H9 (cell line): ENCODE data around the gene OOSP3. TPM values are rescaled to one million over a fixed set of nuclear protein-coding genes. Genes with fewer than 3 reads are reported as not detected.

ENCODE experiments used
- DNase-seq: peaks from one replicate; pipeline ENCODE4 v3.0.0-alpha.2; 2017
- H2AFZ ChIP-seq: one replicate; pipeline ENCODE4 v1.6.1; 2013; ENCODE audit warnings: mild to moderate bottlenecking, low read length, control low read depth, moderate library complexity
- H2AK5ac ChIP-seq: 2 replicates; pipeline ENCODE4 v1.6.1; 2013; ENCODE audit warnings: low read length, control low read depth, mixed read lengths; ENCODE audit not compliant: insufficient read length
- H2BK120ac ChIP-seq: one replicate; pipeline ENCODE4 v1.6.1; 2013; ENCODE audit warnings: low read depth, mild to moderate bottlenecking, low read length, control low read depth, inconsistent platforms; ENCODE audit not compliant: poor library complexity, severe bottlenecking
- H2BK12ac ChIP-seq: 2 replicates; pipeline ENCODE4 v1.6.1; 2013; ENCODE audit warnings: low read length, control low read depth, mixed read lengths, low read depth; ENCODE audit not compliant: insufficient read length
- H2BK15ac ChIP-seq: 2 replicates; pipeline ENCODE4 v1.6.1; 2013; ENCODE audit warnings: low read depth, low read length, control low read depth
- H2BK20ac ChIP-seq: one replicate; pipeline ENCODE4 v1.6.1; 2013; ENCODE audit warnings: low read depth, mild to moderate bottlenecking, low read length, control low read depth, inconsistent platforms; ENCODE audit not compliant: poor library complexity, severe bottlenecking
- H2BK5ac ChIP-seq: 2 replicates; pipeline ENCODE4 v1.6.1; 2013; ENCODE audit warnings: low read length, control low read depth, mixed read lengths; ENCODE audit not compliant: insufficient read length
- H3K14ac ChIP-seq: 2 replicates; pipeline ENCODE4 v1.6.1; 2013; ENCODE audit warnings: low read length, control low read depth; ENCODE audit not compliant: insufficient read depth
- H3K18ac ChIP-seq: 2 replicates; pipeline ENCODE4 v1.6.1; 2013; ENCODE audit warnings: low read depth, mild to moderate bottlenecking, mixed read lengths, low read length, control low read depth; ENCODE audit not compliant: insufficient read length
- H3K23ac ChIP-seq: 2 replicates; pipeline ENCODE4 v1.6.1; 2013; ENCODE audit warnings: low read length, control low read depth, mixed read lengths, low read depth; ENCODE audit not compliant: insufficient read length
- H3K23me2 ChIP-seq: 2 replicates; pipeline ENCODE4 v1.6.1; 2013; ENCODE audit warnings: low read depth, mild to moderate bottlenecking, mixed read lengths, low read length, control low read depth; ENCODE audit not compliant: insufficient read length, poor library complexity, severe bottlenecking
- H3K27ac ChIP-seq: 2 replicates; pipeline ENCODE4 v1.5.1; 2013; ENCODE audit warnings: low read length, control low read depth, mixed read lengths, low read depth; ENCODE audit not compliant: insufficient read length
- H3K27me3 ChIP-seq: 2 replicates; pipeline ENCODE4 v1.6.1; 2013; ENCODE audit warnings: low read length, control low read depth, inconsistent platforms; ENCODE audit not compliant: insufficient read depth
- H3K4ac ChIP-seq: 2 replicates; pipeline ENCODE4 v1.6.1; 2013; ENCODE audit warnings: low read depth, mild to moderate bottlenecking, control low read depth, inconsistent platforms, low read length, moderate library complexity
- H3K4me1 ChIP-seq: 2 replicates; pipeline ENCODE4 v1.6.1; 2013; ENCODE audit warnings: low read length, control low read depth, inconsistent platforms; ENCODE audit not compliant: insufficient read depth
- H3K4me2 ChIP-seq: 2 replicates; pipeline ENCODE4 v1.6.1; 2013; ENCODE audit warnings: low read length, control low read depth, mixed read lengths; ENCODE audit not compliant: insufficient read length, insufficient read depth
- H3K56ac ChIP-seq: 2 replicates; pipeline ENCODE4 v1.6.1; 2013; ENCODE audit warnings: low read depth, mild to moderate bottlenecking, mixed read lengths, low read length, control low read depth; ENCODE audit not compliant: insufficient read length
- H3K79me1 ChIP-seq: 2 replicates; pipeline ENCODE4 v1.6.1; 2013; ENCODE audit warnings: low read depth, mild to moderate bottlenecking, moderate library complexity, low read length, control low read depth, inconsistent platforms; ENCODE audit not compliant: insufficient read depth, poor library complexity, severe bottlenecking
- H3K79me2 ChIP-seq: 2 replicates; pipeline ENCODE4 v1.6.1; 2013; ENCODE audit warnings: low read length, control low read depth, inconsistent platforms; ENCODE audit not compliant: insufficient read depth
- H3K9ac ChIP-seq: 2 replicates; pipeline ENCODE4 v1.6.1; 2013; ENCODE audit warnings: low read length, control low read depth, mixed read lengths; ENCODE audit not compliant: insufficient read length; ENCODE audit errors: extremely low read depth
- H3K9me3 ChIP-seq: one replicate; pipeline ENCODE4 v1.6.1; 2013; ENCODE audit warnings: low read depth, low read length, inconsistent platforms; ENCODE audit not compliant: control insufficient read depth
- H3T11ph ChIP-seq: one replicate; pipeline ENCODE4 v1.6.1; 2013; ENCODE audit warnings: mild to moderate bottlenecking, low read length, control low read depth, inconsistent platforms
- H4K20me1 ChIP-seq: one replicate; pipeline ENCODE4 v1.6.1; 2013; ENCODE audit not compliant: control insufficient read depth, insufficient read length, insufficient read depth
- H4K5ac ChIP-seq: 2 replicates; pipeline ENCODE4 v1.6.1; 2013; ENCODE audit warnings: low read depth, mild to moderate bottlenecking, mixed read lengths, low read length, control low read depth; ENCODE audit not compliant: insufficient read length
- H4K8ac ChIP-seq: replicated peaks from 2 replicates; pipeline ENCODE4 v1.6.1; 2013; ENCODE audit warnings: low read length, control low read depth, mixed read lengths, low read depth; ENCODE audit not compliant: insufficient read length
- H4K91ac ChIP-seq: 2 replicates; pipeline ENCODE4 v1.6.1; 2013; ENCODE audit warnings: low read depth, mild to moderate bottlenecking, moderate library complexity, mixed read lengths, low read length, control low read depth; ENCODE audit not compliant: insufficient read length
- H3K27ac Mint-ChIP-seq, 3 experiments: 2 replicates in 2 of 3; 3 replicates in 1 of 3; pipeline ENCODE4 v1.8.0; 2020 to 2021; ENCODE audit warnings: mixed read lengths in 3 of 3, mild to moderate bottlenecking in 1 of 3, moderate library complexity in 1 of 3
- H3K27me3 Mint-ChIP-seq: 2 replicates; pipeline ENCODE4 v1.8.0; 2021; ENCODE audit warnings: low read depth, mild to moderate bottlenecking, moderate library complexity, mixed read lengths
- H3K36me3 Mint-ChIP-seq, 3 experiments: 2 replicates in 2 of 3; 3 replicates in 1 of 3; pipeline ENCODE4 v1.8.0; 2020 to 2021; ENCODE audit warnings: low read depth in 3 of 3, mixed read lengths in 3 of 3; ENCODE audit not compliant: insufficient read depth in 1 of 3
- H3K4me1 Mint-ChIP-seq, 2 experiments: 2 replicates each; pipeline ENCODE4 v1.8.0; 2020; ENCODE audit warnings: mixed read lengths in 2 of 2
- H3K4me3 Mint-ChIP-seq, 2 experiments: 2 replicates in 1 of 2; 3 replicates in 1 of 2; pipeline ENCODE4 v1.8.0; 2020 to 2021; ENCODE audit warnings: mild to moderate bottlenecking in 2 of 2, mixed read lengths in 2 of 2, moderate library complexity in 1 of 2
- H3K9me3 Mint-ChIP-seq, 2 experiments: 2 replicates in 1 of 2; 3 replicates in 1 of 2; pipeline ENCODE4 v1.8.0; 2020; ENCODE audit warnings: mild to moderate bottlenecking in 2 of 2, mixed read lengths in 2 of 2, moderate library complexity in 1 of 2
- WGBS: extraction: QIAGEN DNeasy Blood & Tissue Kit; methylation state at CpG from one replicate; pipeline ENCODE4 v1.1.7; 2013; ENCODE audit warnings: missing lambda C conversion rate, low lambda C conversion rate, mixed read lengths; ENCODE audit not compliant: insufficient read length; ENCODE audit errors: extremely low coverage; 5-methylcytosine and 5-hydroxymethylcytosine counted together
- total RNA-seq: library from RNA; stranded (reverse); gene quantifications from 2 replicates; pipeline ENCODE4 v1.2.1, GENCODE V29; 2021
- TF ChIP-seq, protein P1 (sequence below): fragments of 200-600 bp; sonication (generic); conservative IDR thresholded peaks from 3 replicates; pipeline ENCODE4 v1.8.0; 2021; ENCODE audit warnings: antibody characterized with exemption, mild to moderate bottlenecking

The OOSP3 gene
- total RNA-seq, 1 experiment from 2014 or later = not detected

DNA sequence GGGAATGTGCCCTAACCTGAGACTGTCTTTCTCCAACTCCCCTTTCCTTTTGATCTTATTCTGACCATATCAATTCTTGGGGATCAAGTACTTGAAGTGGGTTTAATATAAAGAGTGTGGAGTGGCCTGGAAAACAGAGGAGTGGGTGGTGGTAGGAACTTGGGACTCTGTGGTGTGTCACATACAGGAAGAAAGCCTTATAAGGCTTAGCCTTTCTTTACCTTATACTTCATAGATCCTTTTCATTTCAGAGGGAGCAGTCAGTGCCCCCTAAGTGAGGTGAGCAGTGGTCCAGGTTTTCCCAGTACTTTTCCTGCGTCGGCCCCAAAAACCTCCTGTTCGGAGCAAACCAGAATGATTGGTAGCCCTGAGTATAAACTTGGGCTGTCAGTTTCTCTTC is 60.1 kb downstream of the OOSP3 start:
- TF ChIP-seq, protein P1, sequence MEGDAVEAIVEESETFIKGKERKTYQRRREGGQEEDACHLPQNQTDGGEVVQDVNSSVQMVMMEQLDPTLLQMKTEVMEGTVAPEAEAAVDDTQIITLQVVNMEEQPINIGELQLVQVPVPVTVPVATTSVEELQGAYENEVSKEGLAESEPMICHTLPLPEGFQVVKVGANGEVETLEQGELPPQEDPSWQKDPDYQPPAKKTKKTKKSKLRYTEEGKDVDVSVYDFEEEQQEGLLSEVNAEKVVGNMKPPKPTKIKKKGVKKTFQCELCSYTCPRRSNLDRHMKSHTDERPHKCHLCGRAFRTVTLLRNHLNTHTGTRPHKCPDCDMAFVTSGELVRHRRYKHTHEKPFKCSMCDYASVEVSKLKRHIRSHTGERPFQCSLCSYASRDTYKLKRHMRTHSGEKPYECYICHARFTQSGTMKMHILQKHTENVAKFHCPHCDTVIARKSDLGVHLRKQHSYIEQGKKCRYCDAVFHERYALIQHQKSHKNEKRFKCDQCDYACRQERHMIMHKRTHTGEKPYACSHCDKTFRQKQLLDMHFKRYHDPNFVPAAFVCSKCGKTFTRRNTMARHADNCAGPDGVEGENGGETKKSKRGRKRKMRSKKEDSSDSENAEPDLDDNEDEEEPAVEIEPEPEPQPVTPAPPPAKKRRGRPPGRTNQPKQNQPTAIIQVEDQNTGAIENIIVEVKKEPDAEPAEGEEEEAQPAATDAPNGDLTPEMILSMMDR = no peak
- Mint-ChIP-seq H3K4me1 (0 out of 4 replicates have a peak, but pooled peaks cover 0 to 2% of the 10 kb centered on the region in 2 experiments), H3K4me3 (no peak overlapping the region), H3K9me3 (peaks cover 0 to under 1% of the 10 kb centered on the region in 2 experiments; a peak in 2 of 5 replicates), H3K27ac (no peak overlapping the region), H3K36me3 (peaks cover 0 to under 1% (median 0%) of the 10 kb centered on the region in 3 experiments; a peak in 3 of 7 replicates), H3K27me3 (no peaks in the 10 kb centered on the region; the same call in 1 of the 2 replicates)
- no peak overlapping the region for H4K8ac ChIP-seq
- H3K79me1 ChIP-seq = no peaks in the 10 kb centered on the region
- H2BK120ac ChIP-seq = no peak overlapping the region
- no peak overlapping the region for H3K9ac ChIP-seq
- H4K20me1 ChIP-seq = no peaks in the 10 kb centered on the region
- H3K18ac ChIP-seq = no peak overlapping the region
- H3K56ac ChIP-seq = no peak overlapping the region
- H3K79me2 ChIP-seq = no peaks in the 10 kb centered on the region
- no peak overlapping the region for H2AFZ ChIP-seq
- H3K23ac ChIP-seq = no peak overlapping the region
- no peak overlapping the region for H2BK5ac ChIP-seq
- no peak overlapping the region for H2AK5ac ChIP-seq
- no CpG with 5 or more reads among the region's 3 CpGs for WGBS
- no peak overlapping the region for H2BK20ac ChIP-seq
- no peak overlapping the region for H3K4me2 ChIP-seq
- no peak overlapping the region for H2BK12ac ChIP-seq
- H3K4me1 ChIP-seq = no peaks in the 10 kb centered on the region
- no peak overlapping the region for H2BK15ac ChIP-seq
- no peak overlapping the region for H3K14ac ChIP-seq
- H3T11ph ChIP-seq = no peak overlapping the region
- no peak overlapping the region for H4K91ac ChIP-seq
- DNase-seq = no peak
- H3K27ac ChIP-seq = no peak overlapping the region
- H3K27me3 ChIP-seq = no peaks in the 10 kb centered on the region
- H3K9me3 ChIP-seq = no peaks in the 10 kb centered on the region
- H4K5ac ChIP-seq = no peak overlapping the region
- no peaks in the 10 kb centered on the region for H3K23me2 ChIP-seq
- H3K4ac ChIP-seq = no peak overlapping the region
